Astrocyte of the cerebellum (primary cell): ENCODE results near the gene NDEL1.
A peak's percentile ranks its signal among the peaks of the same experiment; 100 is the strongest.

ENCODE experiments used
- DNase-seq: peaks from one replicate; pipeline ENCODE4 v3.0.0-alpha.2; 2011; ENCODE audit warnings: low read depth
- H3K4me3 ChIP-seq: 2 replicates; pipeline ENCODE4 v1.5.1; 2011; ENCODE audit warnings: mild to moderate bottlenecking, low read depth, low read length, moderate library complexity
- in situ Hi-C: cut with HindIII; loops from 2 replicates; pipeline ENCODE4 v1.10.0; 2017; ENCODE audit warnings: low sequenced_read_pairs
- TF ChIP-seq, protein P1 (sequence below): IDR thresholded peaks from 2 replicates; pipeline ENCODE4 v1.5.1; 2012; ENCODE audit warnings: low read length, low read depth, moderate library complexity, mild to moderate bottlenecking; ENCODE audit errors: missing control alignments

The NDEL1 gene

DNA sequence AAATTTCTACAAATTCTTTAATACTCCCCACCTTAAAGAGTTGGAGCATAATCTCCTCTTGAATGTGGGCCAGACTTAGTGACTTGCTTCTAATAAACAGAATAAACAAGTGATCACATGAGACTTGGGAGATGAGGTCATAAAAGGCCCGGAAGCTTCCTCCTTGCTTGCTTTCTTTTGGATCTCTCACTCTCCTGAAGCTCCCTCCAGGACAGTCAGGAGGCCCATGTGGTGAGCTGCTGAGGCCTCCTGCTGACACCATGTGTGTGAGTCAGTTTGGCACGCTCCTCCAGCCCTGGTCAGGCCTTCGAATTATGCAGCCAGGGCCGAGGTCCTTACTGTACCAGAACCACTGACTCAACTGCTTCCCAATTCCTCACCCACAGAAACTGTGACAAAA is 53.2 kb downstream of the NDEL1 start:
- H3K4me3 ChIP-seq: no peak overlapping the region
- in situ Hi-C loops: no loop called here
- peak; percentile 94 for DNase-seq
- TF ChIP-seq, protein P1, sequence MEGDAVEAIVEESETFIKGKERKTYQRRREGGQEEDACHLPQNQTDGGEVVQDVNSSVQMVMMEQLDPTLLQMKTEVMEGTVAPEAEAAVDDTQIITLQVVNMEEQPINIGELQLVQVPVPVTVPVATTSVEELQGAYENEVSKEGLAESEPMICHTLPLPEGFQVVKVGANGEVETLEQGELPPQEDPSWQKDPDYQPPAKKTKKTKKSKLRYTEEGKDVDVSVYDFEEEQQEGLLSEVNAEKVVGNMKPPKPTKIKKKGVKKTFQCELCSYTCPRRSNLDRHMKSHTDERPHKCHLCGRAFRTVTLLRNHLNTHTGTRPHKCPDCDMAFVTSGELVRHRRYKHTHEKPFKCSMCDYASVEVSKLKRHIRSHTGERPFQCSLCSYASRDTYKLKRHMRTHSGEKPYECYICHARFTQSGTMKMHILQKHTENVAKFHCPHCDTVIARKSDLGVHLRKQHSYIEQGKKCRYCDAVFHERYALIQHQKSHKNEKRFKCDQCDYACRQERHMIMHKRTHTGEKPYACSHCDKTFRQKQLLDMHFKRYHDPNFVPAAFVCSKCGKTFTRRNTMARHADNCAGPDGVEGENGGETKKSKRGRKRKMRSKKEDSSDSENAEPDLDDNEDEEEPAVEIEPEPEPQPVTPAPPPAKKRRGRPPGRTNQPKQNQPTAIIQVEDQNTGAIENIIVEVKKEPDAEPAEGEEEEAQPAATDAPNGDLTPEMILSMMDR: no peak

DNA sequence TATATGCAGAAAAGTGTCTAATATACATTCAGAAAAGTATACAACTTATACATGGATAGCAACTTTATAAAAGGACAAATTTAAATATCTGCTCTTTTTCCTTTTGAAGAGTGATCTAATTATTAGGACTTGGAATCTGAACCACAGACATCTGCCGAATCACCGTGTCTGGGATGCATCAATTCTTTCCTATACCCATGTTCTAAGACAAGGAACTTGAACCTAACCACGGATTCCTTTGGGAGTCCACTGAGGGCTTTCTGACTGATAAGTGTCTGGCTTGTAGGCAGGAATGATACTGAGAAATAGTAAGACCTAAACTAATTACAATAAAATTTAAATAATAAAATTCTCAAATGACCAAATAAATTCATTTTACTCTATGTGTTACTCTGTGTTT is 54.2 kb downstream of the NDEL1 start:
- no peak for DNase-seq
- in situ Hi-C loops: loop anchor here (5.0 kb wide), 1 partner anchor 48 kb away; no protein-coding TSS in a partner anchor
- TF ChIP-seq, protein P1: no peak
- H3K4me3 ChIP-seq: no peak overlapping the region

DNA sequence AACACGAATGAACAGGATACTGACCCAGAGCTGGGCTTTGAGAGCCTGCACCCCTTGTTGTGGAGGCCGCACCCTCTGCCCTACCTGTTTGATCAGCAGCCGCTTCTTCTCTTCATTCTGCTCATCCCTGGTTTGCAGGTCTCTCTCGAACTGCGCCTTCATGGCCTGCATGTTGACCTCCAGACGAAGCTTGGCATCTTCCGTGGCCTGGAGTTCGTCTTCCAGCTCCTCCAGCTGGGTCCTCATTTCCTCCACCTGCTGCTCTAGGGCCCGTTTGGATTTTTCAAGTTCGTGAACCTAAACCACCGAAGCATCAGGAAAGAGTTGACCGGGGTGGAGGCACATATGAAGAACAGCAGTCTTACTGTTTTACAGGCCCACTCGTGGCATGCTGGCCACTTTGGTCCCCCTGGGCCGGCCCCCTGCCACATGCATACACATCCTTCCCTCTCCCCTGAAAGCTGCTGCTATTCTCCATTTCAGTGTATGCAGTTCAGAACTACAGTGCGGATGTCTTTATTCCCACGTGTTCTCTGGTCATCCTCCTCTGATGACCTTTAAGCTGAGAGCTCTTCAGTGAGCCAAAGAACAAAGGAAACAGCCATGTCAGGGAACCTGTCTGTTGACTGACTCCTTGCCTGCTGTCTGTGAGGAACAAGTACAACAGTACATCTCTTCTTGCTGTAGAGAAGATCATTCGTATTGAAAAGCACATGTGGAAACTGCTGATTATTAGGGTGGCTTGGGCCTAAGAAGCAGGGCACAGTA is 54.8 kb downstream of the NDEL1 start:
- in situ Hi-C loops: loop anchor here (5.0 kb wide), 1 partner anchor 48 kb away; no protein-coding TSS in a partner anchor
- TF ChIP-seq, protein P1: no peak
- DNase-seq: no peak
- H3K4me3 ChIP-seq: no peak overlapping the region

DNA sequence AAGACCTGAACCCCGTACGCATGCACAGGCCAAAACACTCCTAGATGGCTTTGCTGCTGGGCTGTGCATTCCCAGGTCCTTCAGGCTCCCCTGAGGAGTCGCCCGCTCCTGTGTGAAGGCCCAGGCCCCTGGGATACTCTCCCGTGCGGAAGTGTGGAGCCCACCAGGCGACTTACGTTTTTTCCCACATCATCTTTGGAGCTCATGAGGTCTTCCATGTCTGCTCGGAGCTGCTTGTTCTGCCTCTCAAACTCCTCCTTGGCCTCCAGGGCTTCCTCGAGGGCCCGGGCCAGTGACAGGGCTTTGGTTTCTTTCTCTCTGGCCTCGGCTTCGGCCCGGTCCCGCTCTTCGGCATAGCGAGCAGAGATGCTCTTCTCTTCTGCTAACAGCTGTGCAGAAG is 56.4 kb downstream of the NDEL1 start:
- no peak overlapping the region for H3K4me3 ChIP-seq
- TF ChIP-seq, protein P1: no peak
- in situ Hi-C loops: loop anchor here (5.0 kb wide), 1 partner anchor 50 kb away; no protein-coding TSS in a partner anchor
- DNase-seq: no peak

DNA sequence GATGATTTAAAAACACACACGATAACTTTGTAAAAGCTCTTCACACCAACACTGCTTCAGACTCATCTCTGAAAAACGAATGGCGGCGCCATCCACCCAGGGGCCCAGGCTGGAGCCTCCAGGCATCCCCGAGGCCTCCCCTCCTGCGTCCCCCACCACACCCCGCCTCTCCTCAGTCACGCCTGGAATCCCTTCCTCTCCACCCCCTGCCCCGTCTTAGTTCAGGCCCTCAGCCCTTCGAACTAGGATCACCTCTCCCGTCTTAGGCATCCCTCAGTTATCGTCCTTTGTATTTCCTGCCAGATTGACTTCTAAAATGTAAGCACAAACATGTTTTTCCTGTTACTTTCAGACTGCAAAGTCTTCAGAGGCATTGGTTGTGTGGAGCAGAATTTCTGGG is 58.3 kb downstream of the NDEL1 start:
- in situ Hi-C loops: loop anchor here (5.0 kb wide), 1 partner anchor 52 kb away; no protein-coding TSS in a partner anchor
- TF ChIP-seq, protein P1: no peak
- no peak overlapping the region for H3K4me3 ChIP-seq
- DNase-seq: no peak

DNA sequence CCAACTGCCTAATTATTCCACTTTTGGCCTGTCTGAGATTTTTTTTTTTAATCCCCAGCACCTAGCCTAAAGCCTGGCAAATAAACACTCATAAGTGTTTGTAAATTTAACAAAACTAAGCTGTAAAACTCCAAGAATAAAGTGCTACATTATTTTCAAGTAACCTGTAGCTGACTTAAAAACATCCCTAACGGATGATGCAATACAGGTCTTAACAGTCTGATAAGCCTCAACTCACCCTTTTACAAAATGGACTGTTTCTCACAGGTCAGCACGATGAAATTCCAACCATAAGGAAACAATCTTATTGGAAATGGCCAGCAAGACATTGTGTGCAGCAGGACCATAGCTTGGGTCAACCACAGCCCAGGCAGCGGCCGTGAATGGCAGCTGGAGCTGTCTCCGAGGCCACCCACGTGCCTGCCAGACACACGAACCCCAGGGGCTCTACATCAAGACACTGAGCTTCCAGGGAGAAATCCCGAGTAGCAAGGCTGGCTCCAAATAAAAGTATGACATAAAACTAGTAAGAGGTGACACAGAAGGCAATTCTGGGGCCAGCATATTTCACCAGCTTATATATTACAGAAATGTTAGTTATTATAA is 58.9 kb downstream of the NDEL1 start:
- in situ Hi-C loops: loop anchor here (5.0 kb wide), 1 partner anchor 52 kb away; no protein-coding TSS in a partner anchor
- no peak overlapping the region for H3K4me3 ChIP-seq
- no peak for DNase-seq
- TF ChIP-seq, protein P1: no peak
